Ishikawa (cell line): ENCODE results near the gene NARF.

ENCODE experiments used
- EP300 ChIP-seq: IDR thresholded peaks from 2 replicates; pipeline ENCODE4 v1.6.1; 2012; ENCODE audit warnings: borderline replicate concordance
- MAX ChIP-seq: IDR thresholded peaks from 2 replicates; pipeline ENCODE4 v1.6.1; 2012
- NFIC ChIP-seq: IDR thresholded peaks from 2 replicates; pipeline ENCODE4 v1.6.1; 2012
- RAD21 ChIP-seq: IDR thresholded peaks from 2 replicates; pipeline ENCODE4 v1.6.1; 2012; ENCODE audit warnings: low read depth
- TCF12 ChIP-seq: IDR thresholded peaks from 2 replicates; pipeline ENCODE4 v1.6.1; 2012; ENCODE audit warnings: low read depth
- TEAD4 ChIP-seq: IDR thresholded peaks from 2 replicates; pipeline ENCODE4 v1.6.1; 2012

- TF ChIP-seq TEAD4 (no peak), NFIC (no peak), MAX (no peak), TCF12 (no peak), RAD21 (no peak), EP300 (no peak)
These were observed 24.7 kb downstream of the NARF start for GRCh38 chr17:82483204-82483660.
